ENCODE measurements around the gene TGFBI. TPM values are rescaled to one million over a fixed set of nuclear protein-coding genes. Genes with fewer than 3 reads are reported as not detected.

TGFBI gene
- total RNA-seq, 1 donor from 2014 or later = 4.6 TPM

DNA sequence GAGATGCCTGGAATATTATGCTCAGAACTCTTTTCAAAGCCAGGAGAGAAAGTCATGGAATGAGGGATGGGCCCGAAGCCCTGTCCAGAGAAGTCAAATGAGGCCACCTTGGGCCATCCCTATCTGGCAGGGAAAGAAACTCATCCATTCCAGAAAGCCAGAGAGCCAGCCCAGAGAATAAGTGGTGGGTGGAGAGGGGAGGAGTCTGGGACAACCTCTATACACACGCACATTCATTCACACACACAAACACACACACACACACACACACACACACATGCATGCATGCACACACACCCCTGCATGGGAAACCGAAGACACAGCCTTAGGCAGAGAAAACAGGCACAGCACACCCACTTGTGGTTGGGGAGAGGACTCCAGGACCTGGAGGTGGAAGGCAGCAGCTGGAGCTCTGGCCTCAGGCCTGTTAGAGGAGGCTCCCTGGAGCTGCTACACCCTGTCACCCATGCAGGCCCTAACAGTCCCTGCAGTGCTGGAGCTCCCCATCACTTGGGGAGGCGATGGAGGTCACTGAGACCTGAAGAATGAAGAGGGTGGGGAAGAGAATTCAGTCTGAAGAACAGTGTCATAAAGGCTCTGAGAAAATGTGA is 38.0 kb downstream of the TGFBI start:
- no peaks in the 10 kb centered on the region for H3K27me3 Mint-ChIP-seq (ENCODE audit: low read depth)
- DNase-seq (ENCODE audit: low read depth, low spot score) = no peak
- TF ChIP-seq, protein P1, sequence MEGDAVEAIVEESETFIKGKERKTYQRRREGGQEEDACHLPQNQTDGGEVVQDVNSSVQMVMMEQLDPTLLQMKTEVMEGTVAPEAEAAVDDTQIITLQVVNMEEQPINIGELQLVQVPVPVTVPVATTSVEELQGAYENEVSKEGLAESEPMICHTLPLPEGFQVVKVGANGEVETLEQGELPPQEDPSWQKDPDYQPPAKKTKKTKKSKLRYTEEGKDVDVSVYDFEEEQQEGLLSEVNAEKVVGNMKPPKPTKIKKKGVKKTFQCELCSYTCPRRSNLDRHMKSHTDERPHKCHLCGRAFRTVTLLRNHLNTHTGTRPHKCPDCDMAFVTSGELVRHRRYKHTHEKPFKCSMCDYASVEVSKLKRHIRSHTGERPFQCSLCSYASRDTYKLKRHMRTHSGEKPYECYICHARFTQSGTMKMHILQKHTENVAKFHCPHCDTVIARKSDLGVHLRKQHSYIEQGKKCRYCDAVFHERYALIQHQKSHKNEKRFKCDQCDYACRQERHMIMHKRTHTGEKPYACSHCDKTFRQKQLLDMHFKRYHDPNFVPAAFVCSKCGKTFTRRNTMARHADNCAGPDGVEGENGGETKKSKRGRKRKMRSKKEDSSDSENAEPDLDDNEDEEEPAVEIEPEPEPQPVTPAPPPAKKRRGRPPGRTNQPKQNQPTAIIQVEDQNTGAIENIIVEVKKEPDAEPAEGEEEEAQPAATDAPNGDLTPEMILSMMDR (conservative IDR thresholded peaks at IDR 0.05) = no peak
- H3K4me1 Mint-ChIP-seq = no peaks in the 10 kb centered on the region
- H3K9me3 Mint-ChIP-seq = peaks cover 3% of the 10 kb centered on the region
- H3K36me3 Mint-ChIP-seq (ENCODE audit: low read depth) = no peaks in the 10 kb centered on the region
- no peak overlapping the region for H3K4me3 Mint-ChIP-seq
- no peak overlapping the region for H3K27ac Mint-ChIP-seq (ENCODE audit: unreplicated experiment)

DNA sequence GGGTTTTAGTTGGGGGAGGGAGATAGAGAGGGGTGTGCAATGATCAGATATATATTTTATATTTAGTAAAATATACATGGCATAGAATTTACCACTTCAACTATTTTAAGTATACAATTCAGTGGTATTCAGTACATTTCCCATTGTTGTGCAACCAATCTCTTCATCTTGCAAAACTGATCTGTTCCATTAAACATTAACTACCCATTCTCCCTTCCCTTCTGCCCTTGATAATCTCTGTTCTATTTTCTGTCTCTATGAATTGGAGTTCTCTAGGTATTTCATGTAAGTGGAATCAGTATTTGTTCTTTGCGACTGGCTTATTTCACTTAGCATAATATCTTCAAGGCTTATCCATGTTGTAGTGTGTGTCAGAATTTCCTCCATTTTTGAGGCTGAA is 38.6 kb downstream of the TGFBI start:
- H3K4me1 Mint-ChIP-seq = no peaks in the 10 kb centered on the region
- no peaks in the 10 kb centered on the region for H3K36me3 Mint-ChIP-seq (ENCODE audit: low read depth)
- H3K27me3 Mint-ChIP-seq (ENCODE audit: low read depth) = no peaks in the 10 kb centered on the region
- H3K9me3 Mint-ChIP-seq = peaks cover 3% of the 10 kb centered on the region
- no peak overlapping the region for H3K4me3 Mint-ChIP-seq
- H3K27ac Mint-ChIP-seq (ENCODE audit: unreplicated experiment) = no peak overlapping the region
- TF ChIP-seq, protein P1 (conservative IDR thresholded peaks at IDR 0.05) = no peak
- DNase-seq (ENCODE audit: low read depth, low spot score) = no peak

DNA sequence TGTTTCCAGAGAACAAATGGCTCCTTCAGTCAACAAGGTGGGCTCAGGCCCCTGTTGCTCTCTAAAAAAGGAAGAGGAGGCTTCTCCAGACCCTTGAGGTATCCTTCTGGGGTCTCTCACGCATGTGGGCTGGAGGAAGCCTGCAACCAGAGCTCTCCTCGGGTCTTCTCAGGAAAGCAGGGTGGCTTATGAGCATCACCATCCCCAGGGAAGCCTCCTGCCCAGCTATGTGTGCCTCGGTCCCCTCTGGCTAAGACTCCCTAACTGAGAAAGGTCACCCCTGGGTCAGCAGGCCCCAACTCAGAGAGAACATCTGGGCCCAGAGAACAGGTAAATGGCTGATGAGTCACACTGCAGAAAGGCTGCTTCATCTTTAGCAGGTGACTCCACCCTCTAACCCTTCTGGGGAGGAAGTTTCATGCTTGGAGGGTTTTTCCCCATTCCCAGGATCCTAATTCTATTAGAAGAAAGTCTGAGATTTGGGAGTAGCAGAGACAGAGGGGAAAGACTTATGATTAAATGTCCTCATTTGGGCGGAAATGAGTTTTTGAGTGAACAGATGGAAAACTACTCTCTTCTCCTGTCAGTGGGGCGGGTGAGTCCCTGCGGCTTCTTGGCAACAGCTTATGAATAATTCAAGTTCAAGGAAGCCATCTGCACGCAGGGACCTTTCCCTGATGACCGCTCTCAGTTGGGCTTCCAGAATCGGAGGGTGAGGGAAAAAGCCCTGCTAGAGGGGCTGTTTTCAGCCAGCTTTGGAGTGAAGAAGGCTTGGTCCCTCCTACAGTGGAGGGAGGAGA is 41.9 kb downstream of the TGFBI start:
- Mint-ChIP-seq H3K27me3 (ENCODE audit: low read depth) (no peaks in the 10 kb centered on the region), H3K27ac (ENCODE audit: unreplicated experiment) (no peak overlapping the region), H3K36me3 (ENCODE audit: low read depth) (no peaks in the 10 kb centered on the region), H3K4me3 (no peak overlapping the region), H3K4me1 (no peaks in the 10 kb centered on the region), H3K9me3 (peaks cover 3% of the 10 kb centered on the region)
- DNase-seq (ENCODE audit: low read depth, low spot score) = no peak
- TF ChIP-seq, protein P1 (conservative IDR thresholded peaks at IDR 0.05) = no peak

DNA sequence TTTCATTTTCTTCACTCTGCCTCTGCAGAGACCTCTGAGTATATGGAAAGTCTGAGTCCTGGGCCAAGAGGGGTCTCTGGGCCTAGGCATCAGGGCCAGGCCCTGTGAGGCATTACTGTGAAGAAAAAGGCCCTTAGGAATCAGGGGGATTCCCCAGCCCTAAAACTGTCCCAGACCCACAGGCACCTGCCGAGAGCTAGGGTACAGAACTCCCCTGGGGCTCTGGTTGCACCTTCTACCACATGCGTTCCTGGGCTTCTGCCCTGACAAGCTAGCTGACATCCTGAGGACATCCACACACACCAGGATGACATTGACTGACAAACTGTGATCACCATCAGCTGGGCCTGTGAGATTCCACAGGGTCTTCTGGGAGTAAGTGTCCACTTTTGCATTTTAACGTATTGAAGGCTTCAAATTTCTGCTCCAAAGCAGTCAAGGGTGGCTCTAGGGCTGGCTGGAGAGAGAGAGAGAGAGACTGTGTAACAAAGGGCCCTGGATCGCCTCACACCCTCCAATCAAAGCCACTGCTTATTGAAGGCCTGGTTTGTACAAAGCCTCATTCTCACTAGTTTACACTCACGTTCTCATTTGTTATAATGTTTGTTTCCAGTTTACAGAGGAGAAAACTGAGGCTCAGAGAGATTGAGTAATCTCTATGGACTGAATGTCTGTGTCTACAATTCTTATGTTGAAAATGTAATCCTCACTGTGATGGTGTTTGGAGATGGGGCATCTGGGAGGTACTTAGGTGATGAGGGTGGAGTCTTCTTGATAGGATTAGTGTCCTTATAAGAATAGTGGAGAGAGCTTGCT is 45.1 kb downstream of the TGFBI start:
- TF ChIP-seq, protein P1 (conservative IDR thresholded peaks at IDR 0.05) = no peak
- Mint-ChIP-seq H3K4me1 (no peaks in the 10 kb centered on the region), H3K27ac (ENCODE audit: unreplicated experiment) (no peak overlapping the region), H3K36me3 (ENCODE audit: low read depth) (no peaks in the 10 kb centered on the region), H3K9me3 (no peaks in the 10 kb centered on the region), H3K27me3 (ENCODE audit: low read depth) (peaks cover 10% of the 10 kb centered on the region), H3K4me3 (no peak overlapping the region)
- no peak for DNase-seq (ENCODE audit: low read depth, low spot score)

DNA sequence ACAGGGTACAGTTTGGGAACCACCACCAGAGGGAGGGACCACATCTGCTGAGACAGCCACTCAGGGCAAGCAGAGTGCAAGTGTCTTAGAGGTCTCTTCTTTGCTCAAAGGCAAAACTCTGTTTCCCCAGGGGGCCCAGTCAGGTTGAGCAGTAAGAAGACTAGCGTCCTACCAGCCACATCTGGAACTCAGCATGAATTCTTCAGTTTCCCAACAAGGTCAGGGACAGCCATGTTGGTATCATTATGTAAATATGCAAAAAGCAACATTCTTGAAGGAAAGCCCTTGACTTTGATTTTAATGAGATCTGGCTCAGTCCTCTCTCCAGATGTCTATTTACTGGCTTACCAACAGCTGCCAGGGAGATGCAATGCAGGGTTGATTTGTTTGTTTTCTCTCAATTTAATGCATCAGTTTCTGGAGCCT is 46.7 kb downstream of the TGFBI start:
- Mint-ChIP-seq H3K4me3 (no peak overlapping the region), H3K27ac (ENCODE audit: unreplicated experiment) (no peak overlapping the region), H3K4me1 (no peaks in the 10 kb centered on the region), H3K27me3 (ENCODE audit: low read depth) (peaks cover 12% of the 10 kb centered on the region), H3K9me3 (no peaks in the 10 kb centered on the region), H3K36me3 (ENCODE audit: low read depth) (no peaks in the 10 kb centered on the region)
- DNase-seq (ENCODE audit: low read depth, low spot score) = no peak
- TF ChIP-seq, protein P1 (conservative IDR thresholded peaks at IDR 0.05) = no peak
